ENCODE results near the gene MPZL1.

The MPZL1 gene

GRCh38 chr1:167812972-167813371 lies 91.2 kb downstream of the MPZL1 start:
- peaks cover 8 to 9% of the 10 kb centered on the region in 2 donors for H3K9me3 ChIP-seq (ENCODE audit: control insufficient read depth in 1 of 2, low read length in 2 of 2)
- no peak overlapping the region for H3K27ac ChIP-seq (ENCODE audit: low read depth, low read length)
- peaks cover 0 to 5% of the 10 kb centered on the region in 2 donors for H3K4me1 ChIP-seq (ENCODE audit: control insufficient read depth in 1 of 2, insufficient read depth in 2 of 2, low read length in 2 of 2)
- no peaks in the 10 kb centered on the region for H3K36me3 ChIP-seq (ENCODE audit: control insufficient read depth in 1 of 2, insufficient read depth in 2 of 2, low read length in 2 of 2)
- no peak overlapping the region for H3K9ac ChIP-seq (ENCODE audit: low read depth in 1 of 2, low read length in 2 of 2)
- no peaks in the 10 kb centered on the region for H3K27me3 ChIP-seq (ENCODE audit: control insufficient read depth in 1 of 2, insufficient read depth in 2 of 2, low read length in 2 of 2)
- H3K4me3 ChIP-seq (ENCODE audit: low read depth in 1 of 2, low read length in 2 of 2) = no peak overlapping the region

- no peak overlapping the region for H3K9ac ChIP-seq (ENCODE audit: low read depth in 1 of 2, low read length in 2 of 2)
- H3K4me3 ChIP-seq (ENCODE audit: low read depth in 1 of 2, low read length in 2 of 2) = no peak overlapping the region
- H3K36me3 ChIP-seq (ENCODE audit: control insufficient read depth in 1 of 2, insufficient read depth in 2 of 2, low read length in 2 of 2) = no peaks in the 10 kb centered on the region
- H3K27ac ChIP-seq (ENCODE audit: low read depth, low read length) = no peak overlapping the region
- H3K9me3 ChIP-seq (ENCODE audit: control insufficient read depth in 1 of 2, low read length in 2 of 2) = peaks cover 8 to 9% of the 10 kb centered on the region in 2 donors
- peaks cover 0 to 8% of the 10 kb centered on the region in 2 donors for H3K4me1 ChIP-seq (ENCODE audit: control insufficient read depth in 1 of 2, insufficient read depth in 2 of 2, low read length in 2 of 2)
- H3K27me3 ChIP-seq (ENCODE audit: control insufficient read depth in 1 of 2, insufficient read depth in 2 of 2, low read length in 2 of 2) = no peaks in the 10 kb centered on the region
These were observed 93.9 kb downstream of the MPZL1 start for GRCh38 chr1:167815650-167816049.

- Histone ChIP-seq H3K9ac (ENCODE audit: low read depth in 1 of 2, low read length in 2 of 2) (peak overlapping the region in 1 of 2 donors; percentile 38), H3K9me3 (ENCODE audit: control insufficient read depth in 1 of 2, low read length in 2 of 2) (peaks cover 8 to 9% of the 10 kb centered on the region in 2 donors), H3K4me1 (ENCODE audit: control insufficient read depth in 1 of 2, insufficient read depth in 2 of 2, low read length in 2 of 2) (peaks cover 0 to 13% of the 10 kb centered on the region in 2 donors), H3K4me3 (ENCODE audit: low read depth in 1 of 2, low read length in 2 of 2) (peak overlapping the region; percentile 32 to 48), H3K27me3 (ENCODE audit: control insufficient read depth in 1 of 2, insufficient read depth in 2 of 2, low read length in 2 of 2) (no peaks in the 10 kb centered on the region), H3K36me3 (ENCODE audit: control insufficient read depth in 1 of 2, insufficient read depth in 2 of 2, low read length in 2 of 2) (no peaks in the 10 kb centered on the region), H3K27ac (ENCODE audit: low read depth, low read length) (no peak overlapping the region)
These were observed 98.3 kb downstream of the MPZL1 start for GRCh38 chr1:167819849-167820683.

GRCh38 chr1:167820684-167821355 lies 99.0 kb downstream of the MPZL1 start:
- peak overlapping the region in 1 of 2 donors; percentile 38 for H3K9ac ChIP-seq (ENCODE audit: low read depth in 1 of 2, low read length in 2 of 2)
- no peaks in the 10 kb centered on the region for H3K36me3 ChIP-seq (ENCODE audit: control insufficient read depth in 1 of 2, insufficient read depth in 2 of 2, low read length in 2 of 2)
- H3K27ac ChIP-seq (ENCODE audit: low read depth, low read length) = no peak overlapping the region
- peaks cover 0 to 13% of the 10 kb centered on the region in 2 donors for H3K4me1 ChIP-seq (ENCODE audit: control insufficient read depth in 1 of 2, insufficient read depth in 2 of 2, low read length in 2 of 2)
- no peaks in the 10 kb centered on the region for H3K27me3 ChIP-seq (ENCODE audit: control insufficient read depth in 1 of 2, insufficient read depth in 2 of 2, low read length in 2 of 2)
- peaks cover 2% of the 10 kb centered on the region in 2 donors for H3K9me3 ChIP-seq (ENCODE audit: control insufficient read depth in 1 of 2, low read length in 2 of 2)
- H3K4me3 ChIP-seq (ENCODE audit: low read depth in 1 of 2, low read length in 2 of 2) = no peak overlapping the region

GRCh38 chr1:167821356-167821685 lies 99.5 kb downstream of the MPZL1 start:
- Histone ChIP-seq H3K4me1 (ENCODE audit: control insufficient read depth in 1 of 2, insufficient read depth in 2 of 2, low read length in 2 of 2) (peaks cover 0 to 13% of the 10 kb centered on the region in 2 donors), H3K4me3 (ENCODE audit: low read depth in 1 of 2, low read length in 2 of 2) (no peak overlapping the region), H3K27me3 (ENCODE audit: control insufficient read depth in 1 of 2, insufficient read depth in 2 of 2, low read length in 2 of 2) (no peaks in the 10 kb centered on the region), H3K9me3 (ENCODE audit: control insufficient read depth in 1 of 2, low read length in 2 of 2) (no peaks in the 10 kb centered on the region), H3K9ac (ENCODE audit: low read depth in 1 of 2, low read length in 2 of 2) (no peak overlapping the region), H3K27ac (ENCODE audit: low read depth, low read length) (no peak overlapping the region), H3K36me3 (ENCODE audit: control insufficient read depth in 1 of 2, insufficient read depth in 2 of 2, low read length in 2 of 2) (no peaks in the 10 kb centered on the region)

- no peak overlapping the region for H3K4me3 ChIP-seq (ENCODE audit: low read depth in 1 of 2, low read length in 2 of 2)
- no peak overlapping the region for H3K9ac ChIP-seq (ENCODE audit: low read depth in 1 of 2, low read length in 2 of 2)
- H3K9me3 ChIP-seq (ENCODE audit: control insufficient read depth in 1 of 2, low read length in 2 of 2) = no peaks in the 10 kb centered on the region
- peaks cover 0 to 13% of the 10 kb centered on the region in 2 donors for H3K4me1 ChIP-seq (ENCODE audit: control insufficient read depth in 1 of 2, insufficient read depth in 2 of 2, low read length in 2 of 2)
- no peaks in the 10 kb centered on the region for H3K36me3 ChIP-seq (ENCODE audit: control insufficient read depth in 1 of 2, insufficient read depth in 2 of 2, low read length in 2 of 2)
- H3K27me3 ChIP-seq (ENCODE audit: control insufficient read depth in 1 of 2, insufficient read depth in 2 of 2, low read length in 2 of 2) = no peaks in the 10 kb centered on the region
- H3K27ac ChIP-seq (ENCODE audit: low read depth, low read length) = no peak overlapping the region
These were observed 100.3 kb downstream of the MPZL1 start for GRCh38 chr1:167821969-167822685.

- H3K9me3 ChIP-seq (ENCODE audit: control insufficient read depth in 1 of 2, low read length in 2 of 2) = no peaks in the 10 kb centered on the region
- H3K27ac ChIP-seq (ENCODE audit: low read depth, low read length) = no peak overlapping the region
- no peaks in the 10 kb centered on the region for H3K36me3 ChIP-seq (ENCODE audit: control insufficient read depth in 1 of 2, insufficient read depth in 2 of 2, low read length in 2 of 2)
- H3K9ac ChIP-seq (ENCODE audit: low read depth in 1 of 2, low read length in 2 of 2) = no peak overlapping the region
- H3K4me3 ChIP-seq (ENCODE audit: low read depth in 1 of 2, low read length in 2 of 2) = no peak overlapping the region
- peaks cover 0 to 8% of the 10 kb centered on the region in 2 donors for H3K4me1 ChIP-seq (ENCODE audit: control insufficient read depth in 1 of 2, insufficient read depth in 2 of 2, low read length in 2 of 2)
- no peaks in the 10 kb centered on the region for H3K27me3 ChIP-seq (ENCODE audit: control insufficient read depth in 1 of 2, insufficient read depth in 2 of 2, low read length in 2 of 2)
These were observed 102.5 kb downstream of the MPZL1 start for GRCh38 chr1:167824163-167824794.

GRCh38 chr1:167825419-167826079 lies 103.8 kb downstream of the MPZL1 start:
- H3K36me3 ChIP-seq (ENCODE audit: control insufficient read depth in 1 of 2, insufficient read depth in 2 of 2, low read length in 2 of 2) = no peaks in the 10 kb centered on the region
- peaks cover 0 to 6% of the 10 kb centered on the region in 2 donors for H3K4me1 ChIP-seq (ENCODE audit: control insufficient read depth in 1 of 2, insufficient read depth in 2 of 2, low read length in 2 of 2)
- no peak overlapping the region for H3K9ac ChIP-seq (ENCODE audit: low read depth in 1 of 2, low read length in 2 of 2)
- no peaks in the 10 kb centered on the region for H3K27me3 ChIP-seq (ENCODE audit: control insufficient read depth in 1 of 2, insufficient read depth in 2 of 2, low read length in 2 of 2)
- no peak overlapping the region for H3K4me3 ChIP-seq (ENCODE audit: low read depth in 1 of 2, low read length in 2 of 2)
- H3K27ac ChIP-seq (ENCODE audit: low read depth, low read length) = no peak overlapping the region
- no peaks in the 10 kb centered on the region for H3K9me3 ChIP-seq (ENCODE audit: control insufficient read depth in 1 of 2, low read length in 2 of 2)

- Histone ChIP-seq H3K9me3 (ENCODE audit: control insufficient read depth in 1 of 2, low read length in 2 of 2) (no peaks in the 10 kb centered on the region), H3K4me1 (ENCODE audit: control insufficient read depth in 1 of 2, insufficient read depth in 2 of 2, low read length in 2 of 2) (peaks cover 0 to under 1% of the 10 kb centered on the region in 2 donors), H3K27ac (ENCODE audit: low read depth, low read length) (no peak overlapping the region), H3K9ac (ENCODE audit: low read depth in 1 of 2, low read length in 2 of 2) (no peak overlapping the region), H3K27me3 (ENCODE audit: control insufficient read depth in 1 of 2, insufficient read depth in 2 of 2, low read length in 2 of 2) (no peaks in the 10 kb centered on the region), H3K4me3 (ENCODE audit: low read depth in 1 of 2, low read length in 2 of 2) (no peak overlapping the region), H3K36me3 (ENCODE audit: control insufficient read depth in 1 of 2, insufficient read depth in 2 of 2, low read length in 2 of 2) (no peaks in the 10 kb centered on the region)
These were observed 104.3 kb downstream of the MPZL1 start for GRCh38 chr1:167826127-167826526.

All from duodenal mucosa (tissue), 2 donors.